ENCODE results near the gene MAX. TPM values are rescaled to one million over a fixed set of nuclear protein-coding genes. Genes with fewer than 3 reads are reported as not detected.

MAX gene
- total RNA-seq, 1 experiment from 2014 or later = 68.9 TPM

DNA sequence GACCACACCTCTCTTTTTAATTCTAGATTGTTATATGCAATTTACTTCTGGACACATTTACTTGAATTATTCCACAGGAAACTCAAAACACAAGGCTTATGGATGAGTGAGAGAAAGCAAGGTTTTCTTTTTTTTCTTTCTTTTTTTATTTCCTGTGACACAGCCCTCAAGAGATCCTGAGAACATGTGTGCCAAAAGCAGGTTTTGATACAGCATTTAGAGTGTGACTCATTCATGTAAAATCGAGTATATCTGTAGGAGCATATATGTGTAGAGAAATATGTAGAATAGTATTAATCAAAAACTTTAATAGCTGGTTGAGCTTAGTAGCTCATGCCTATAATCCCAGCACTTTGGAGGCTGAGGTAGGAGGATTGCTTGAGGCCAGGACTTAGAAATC, 4.4 kb upstream of the MAX start:
- Histone ChIP-seq H3K79me2 (ENCODE audit: low read length) (peaks cover 3% of the 10 kb centered on the region), H3F3A (ENCODE audit: low read length, unreplicated experiment) (no peaks in the 10 kb centered on the region), H3K4me1 (ENCODE audit: insufficient read depth, low read length) (peaks cover 6% of the 10 kb centered on the region), H3K4me2 (ENCODE audit: low read length) (no peak overlapping the region), H3K36me3 (ENCODE audit: low read depth, low read length) (no peaks in the 10 kb centered on the region), H3K9me3 (ENCODE audit: low read length) (no peaks in the 10 kb centered on the region), H3K27ac (ENCODE audit: low read length) (no peak overlapping the region), H3K9me2 (replicated peaks; ENCODE audit: low read length) (no peaks in the 10 kb centered on the region), H3K27me3 (ENCODE audit: low read length) (no peaks in the 10 kb centered on the region), H2AFZ (ENCODE audit: low read length) (no peak overlapping the region), H3K4me3 (ENCODE audit: low read length) (no peak overlapping the region), H3K9ac (ENCODE audit: low read length) (no peak overlapping the region), H4K20me1 (ENCODE audit: low read length) (no peaks in the 10 kb centered on the region)
- intact Hi-C loops (cut with micrococcal nuclease) = no loop called here
- POLR2A ChIA-PET (ENCODE audit: unreplicated experiment) = no interaction called here
- BruUV-seq (replicated peaks) = no TSS peak
- CTCF ChIA-PET = no interaction called here
- no peak for ATAC-seq
- TF ChIP-seq EZH2 (IDR thresholded peaks at IDR 0.05; ENCODE audit: low read length, unreplicated experiment) (no peak), EZH2phosphoT487 (IDR thresholded peaks at IDR 0.05; ENCODE audit: borderline replicate concordance, low read length) (no peak)
- TF ChIP-seq, protein P1, sequence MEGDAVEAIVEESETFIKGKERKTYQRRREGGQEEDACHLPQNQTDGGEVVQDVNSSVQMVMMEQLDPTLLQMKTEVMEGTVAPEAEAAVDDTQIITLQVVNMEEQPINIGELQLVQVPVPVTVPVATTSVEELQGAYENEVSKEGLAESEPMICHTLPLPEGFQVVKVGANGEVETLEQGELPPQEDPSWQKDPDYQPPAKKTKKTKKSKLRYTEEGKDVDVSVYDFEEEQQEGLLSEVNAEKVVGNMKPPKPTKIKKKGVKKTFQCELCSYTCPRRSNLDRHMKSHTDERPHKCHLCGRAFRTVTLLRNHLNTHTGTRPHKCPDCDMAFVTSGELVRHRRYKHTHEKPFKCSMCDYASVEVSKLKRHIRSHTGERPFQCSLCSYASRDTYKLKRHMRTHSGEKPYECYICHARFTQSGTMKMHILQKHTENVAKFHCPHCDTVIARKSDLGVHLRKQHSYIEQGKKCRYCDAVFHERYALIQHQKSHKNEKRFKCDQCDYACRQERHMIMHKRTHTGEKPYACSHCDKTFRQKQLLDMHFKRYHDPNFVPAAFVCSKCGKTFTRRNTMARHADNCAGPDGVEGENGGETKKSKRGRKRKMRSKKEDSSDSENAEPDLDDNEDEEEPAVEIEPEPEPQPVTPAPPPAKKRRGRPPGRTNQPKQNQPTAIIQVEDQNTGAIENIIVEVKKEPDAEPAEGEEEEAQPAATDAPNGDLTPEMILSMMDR (conservative IDR thresholded peaks at IDR 0.05; ENCODE audit: low read depth, low read length) = no peak
- DNase-seq = peak; percentile 18

DNA sequence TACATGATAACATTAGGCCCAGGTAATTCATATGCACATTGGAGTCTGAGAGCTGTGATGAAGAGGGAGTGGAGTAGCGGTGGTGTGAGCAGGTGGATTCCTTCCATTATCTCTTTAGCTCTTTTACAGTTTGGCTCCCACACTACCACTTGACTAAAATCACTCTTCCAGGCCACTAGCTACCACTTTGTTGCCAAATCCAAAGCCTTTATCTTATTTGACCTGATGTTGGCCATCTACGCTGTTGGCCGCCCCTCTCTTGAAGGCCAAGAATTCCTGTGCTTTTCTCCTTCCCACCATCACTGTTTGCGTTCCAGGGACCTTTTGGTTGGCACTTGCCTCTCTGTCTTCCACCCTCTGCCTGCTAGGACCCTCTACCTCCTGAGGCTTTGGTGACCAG, 4.0 kb upstream of the MAX start:
- no peak overlapping the region for H3K9ac ChIP-seq (ENCODE audit: low read length)

DNA sequence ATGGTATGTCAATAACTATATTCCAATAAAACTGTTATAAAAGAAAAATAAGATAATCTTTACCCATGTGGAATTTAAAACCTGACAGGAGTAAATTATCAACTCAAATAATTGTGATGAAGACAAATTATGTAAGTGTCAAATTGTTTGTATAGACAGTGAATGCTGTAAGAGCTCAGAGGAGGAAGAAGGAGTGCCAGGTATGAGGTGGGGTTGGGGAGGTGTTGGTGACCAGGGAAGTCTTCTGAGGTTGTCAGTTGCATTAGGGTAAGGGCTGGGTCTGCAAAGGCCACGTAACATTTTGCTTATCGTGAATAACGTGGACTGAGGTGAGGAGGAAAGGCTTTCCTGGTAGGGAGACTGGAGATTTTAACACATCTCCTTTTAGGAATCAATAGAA, 2.5 kb upstream of the MAX start:
- peaks cover 21% of the 10 kb centered on the region for H3K79me2 ChIP-seq (ENCODE audit: low read length)
- H3K4me1 ChIP-seq (ENCODE audit: insufficient read depth, low read length) = peaks cover 16% of the 10 kb centered on the region
- H3K27ac ChIP-seq (ENCODE audit: low read length) = no peak overlapping the region
- H3K9me2 ChIP-seq (replicated peaks; ENCODE audit: low read length) = no peaks in the 10 kb centered on the region
- H3K9ac ChIP-seq (ENCODE audit: low read length) = no peak overlapping the region
- POLR2A ChIA-PET (ENCODE audit: unreplicated experiment) = no interaction called here
- no peaks in the 10 kb centered on the region for H3K36me3 ChIP-seq (ENCODE audit: low read depth, low read length)
- H3K4me3 ChIP-seq (ENCODE audit: low read length) = no peak overlapping the region
- no peaks in the 10 kb centered on the region for H4K20me1 ChIP-seq (ENCODE audit: low read length)
- BruUV-seq (replicated peaks) = no TSS peak
- no peaks in the 10 kb centered on the region for H3K27me3 ChIP-seq (ENCODE audit: low read length)
- no peaks in the 10 kb centered on the region for H3K9me3 ChIP-seq (ENCODE audit: low read length)
- H2AFZ ChIP-seq (ENCODE audit: low read length) = no peak overlapping the region
- no peak for ATAC-seq
- no peak overlapping the region for H3K4me2 ChIP-seq (ENCODE audit: low read length)
- TF ChIP-seq EZH2phosphoT487 (IDR thresholded peaks at IDR 0.05; ENCODE audit: borderline replicate concordance, low read length) = no peak
- TF ChIP-seq, protein P1 (conservative IDR thresholded peaks at IDR 0.05; ENCODE audit: low read depth, low read length) = no peak
- TF ChIP-seq EZH2 (IDR thresholded peaks at IDR 0.05; ENCODE audit: low read length, unreplicated experiment) = no peak
- no peaks in the 10 kb centered on the region for H3F3A ChIP-seq (ENCODE audit: low read length, unreplicated experiment)
- no peak for DNase-seq
- intact Hi-C loops (cut with micrococcal nuclease) = loop anchor here (5.0 kb wide), 1 partner anchor 117 kb away; the partner anchor contains the start of gene FNTB
- CTCF ChIA-PET = interaction anchor here (0.6 kb wide), 1 partner anchor 1299 kb away, joined by 4 read pairs; no protein-coding TSS in a partner anchor

More for the DNA sequence above, 4.0 kb upstream of the MAX start:
- H3K79me2 ChIP-seq (ENCODE audit: low read length) = peaks cover 7% of the 10 kb centered on the region
- TF ChIP-seq EZH2 (IDR thresholded peaks at IDR 0.05; ENCODE audit: low read length, unreplicated experiment) (no peak), EZH2phosphoT487 (IDR thresholded peaks at IDR 0.05; ENCODE audit: borderline replicate concordance, low read length) (no peak)
- TF ChIP-seq, protein P1 (conservative IDR thresholded peaks at IDR 0.05; ENCODE audit: low read depth, low read length) = no peak
- peaks cover 6% of the 10 kb centered on the region for H3K4me1 ChIP-seq (ENCODE audit: insufficient read depth, low read length)
- H2AFZ ChIP-seq (ENCODE audit: low read length) = no peak overlapping the region
- no peaks in the 10 kb centered on the region for H4K20me1 ChIP-seq (ENCODE audit: low read length)
- H3F3A ChIP-seq (ENCODE audit: low read length, unreplicated experiment) = no peaks in the 10 kb centered on the region
- ATAC-seq (no peak), DNase-seq (no peak)
- no peaks in the 10 kb centered on the region for H3K9me2 ChIP-seq (replicated peaks; ENCODE audit: low read length)
- no peak overlapping the region for H3K4me2 ChIP-seq (ENCODE audit: low read length)
- H3K27ac ChIP-seq (ENCODE audit: low read length) = no peak overlapping the region
- intact Hi-C loops (cut with micrococcal nuclease) = no loop called here
- no peaks in the 10 kb centered on the region for H3K36me3 ChIP-seq (ENCODE audit: low read depth, low read length)
- H3K9me3 ChIP-seq (ENCODE audit: low read length) = no peaks in the 10 kb centered on the region
- ChIA-PET CTCF (no interaction called here), POLR2A (ENCODE audit: unreplicated experiment) (interaction anchor here (0.7 kb wide), 1 partner anchor 382 kb away, joined by 12 read pairs; no protein-coding TSS in a partner anchor)
- no TSS peak for BruUV-seq (replicated peaks)
- H3K4me3 ChIP-seq (ENCODE audit: low read length) = no peak overlapping the region
- no peaks in the 10 kb centered on the region for H3K27me3 ChIP-seq (ENCODE audit: low read length)
